Mesendoderm (in vitro differentiated cells): Measurements from ENCODE around the gene FBXL4.

Source experiments
- DNase-seq: peaks from one replicate; pipeline ENCODE4 v3.0.0; 2013
- H2AK5ac ChIP-seq: 2 replicates; pipeline ENCODE4 v1.6.1; 2013; ENCODE audit warnings: low read length, inconsistent platforms
- H2BK120ac ChIP-seq: 2 replicates; pipeline ENCODE4 v1.6.1; 2013; ENCODE audit warnings: low read depth, mild to moderate bottlenecking, low read length, moderate library complexity, mixed read lengths
- H2BK15ac ChIP-seq: replicated peaks from 2 replicates; pipeline ENCODE4 v1.6.1; 2013; ENCODE audit warnings: low read depth, mild to moderate bottlenecking, moderate library complexity
- H2BK5ac ChIP-seq: 2 replicates; pipeline ENCODE4 v1.6.1; 2013; ENCODE audit warnings: low read length, inconsistent platforms
- H3K18ac ChIP-seq: 2 replicates; pipeline ENCODE4 v1.6.1; 2013; ENCODE audit warnings: mild to moderate bottlenecking, low read length, mixed read lengths
- H3K23ac ChIP-seq: one replicate; pipeline ENCODE4 v1.6.1; 2013; ENCODE audit warnings: low read length
- H3K27ac ChIP-seq: 2 replicates; pipeline ENCODE4 v1.5.1; 2013; ENCODE audit warnings: low read depth, mild to moderate bottlenecking, inconsistent platforms, low read length, moderate library complexity
- H3K27me3 ChIP-seq: 2 replicates; pipeline ENCODE4 v1.6.1; 2013; ENCODE audit warnings: low read length, control low read depth, mild to moderate bottlenecking, inconsistent platforms; ENCODE audit not compliant: insufficient read depth, poor library complexity
- H3K36me3 ChIP-seq: 2 replicates; pipeline ENCODE4 v1.6.1; 2013; ENCODE audit warnings: low read length, inconsistent platforms; ENCODE audit not compliant: control insufficient read depth, insufficient read depth
- H3K4ac ChIP-seq: one replicate; pipeline ENCODE4 v1.6.1; 2013; ENCODE audit warnings: low read depth, mild to moderate bottlenecking, low read length, moderate library complexity
- H3K4me1 ChIP-seq: 2 replicates; pipeline ENCODE4 v1.6.1; 2013; ENCODE audit warnings: low read depth, low read length, inconsistent platforms; ENCODE audit not compliant: control insufficient read depth
- H3K4me2 ChIP-seq: 2 replicates; pipeline ENCODE4 v1.6.1; 2013; ENCODE audit warnings: low read length
- H3K4me3 ChIP-seq: 2 replicates; pipeline ENCODE4 v1.5.1; 2013; ENCODE audit warnings: mild to moderate bottlenecking, low read length
- H3K56ac ChIP-seq: one replicate; pipeline ENCODE4 v1.6.1; 2013; ENCODE audit warnings: low read length
- H3K79me1 ChIP-seq: 2 replicates; pipeline ENCODE4 v1.6.1; 2013; ENCODE audit warnings: low read length, inconsistent platforms
- H3K79me2 ChIP-seq: 2 replicates; pipeline ENCODE4 v1.6.1; 2013; ENCODE audit warnings: mild to moderate bottlenecking, low read length; ENCODE audit not compliant: control insufficient read depth, insufficient read depth
- H3K9ac ChIP-seq: 2 replicates; pipeline ENCODE4 v1.6.1; 2013; ENCODE audit warnings: low read length, inconsistent platforms
- H4K5ac ChIP-seq: one replicate; pipeline ENCODE4 v1.6.1; 2013; ENCODE audit warnings: low read length
- H4K8ac ChIP-seq: one replicate; pipeline ENCODE4 v1.6.1; 2013; ENCODE audit warnings: low read depth, mild to moderate bottlenecking, control low read depth, low read length, moderate library complexity
- WGBS: extraction: QIAGEN DNeasy Blood & Tissue Kit; methylation state at CpG from one replicate; pipeline ENCODE4 v1.1.7; 2013; ENCODE audit warnings: low lambda C conversion rate, missing lambda C conversion rate; ENCODE audit not compliant: insufficient coverage; ENCODE audit errors: extremely low coverage; 5-methylcytosine and 5-hydroxymethylcytosine counted together

FBXL4 gene

GRCh38 chr6:98836025-98836961 is 111.5 kb downstream of the FBXL4 start:
- Histone ChIP-seq H4K5ac (no peak overlapping the region), H3K27ac (no peak overlapping the region), H3K23ac (no peak overlapping the region), H3K9ac (no peak overlapping the region), H3K4ac (no peak overlapping the region), H3K4me2 (peak overlapping the region; percentile 83), H3K27me3 (peaks cover 51% of the 10 kb centered on the region), H3K4me3 (no peak overlapping the region), H2BK5ac (no peak overlapping the region), H4K8ac (no peak overlapping the region), H2AK5ac (no peak overlapping the region), H2BK120ac (no peak overlapping the region), H3K79me2 (no peaks in the 10 kb centered on the region), H3K18ac (no peak overlapping the region), H3K79me1 (no peaks in the 10 kb centered on the region), H3K4me1 (peaks cover 2% of the 10 kb centered on the region), H2BK15ac (no peak overlapping the region), H3K56ac (no peak overlapping the region), H3K36me3 (no peaks in the 10 kb centered on the region)
- DNase-seq = peak; percentile 56
- WGBS = no CpG with 5 or more reads among the region's 23 CpGs

- H3K18ac ChIP-seq = no peak overlapping the region
- no peaks in the 10 kb centered on the region for H3K79me2 ChIP-seq
- H3K4me2 ChIP-seq = peak overlapping the region; percentile 83
- no peaks in the 10 kb centered on the region for H3K36me3 ChIP-seq
- H2AK5ac ChIP-seq = no peak overlapping the region
- no peak overlapping the region for H3K4me3 ChIP-seq
- H4K8ac ChIP-seq = no peak overlapping the region
- H2BK5ac ChIP-seq = no peak overlapping the region
- H3K4ac ChIP-seq = no peak overlapping the region
- H3K9ac ChIP-seq = no peak overlapping the region
- H3K4me1 ChIP-seq = peaks cover 2% of the 10 kb centered on the region
- H3K27me3 ChIP-seq = peaks cover 56% of the 10 kb centered on the region
- H3K27ac ChIP-seq = no peak overlapping the region
- WGBS = no CpG with 5 or more reads among the region's 76 CpGs
- no peak overlapping the region for H4K5ac ChIP-seq
- H3K56ac ChIP-seq = peak overlapping the region; percentile 9
- no peaks in the 10 kb centered on the region for H3K79me1 ChIP-seq
- H2BK15ac ChIP-seq = no peak overlapping the region
- DNase-seq = peak; percentile 48
- no peak overlapping the region for H2BK120ac ChIP-seq
- H3K23ac ChIP-seq = peak overlapping the region; percentile 66
Measured at GRCh38 chr6:98835149-98836024, 112.4 kb downstream of the FBXL4 start.

- H3K4me1 ChIP-seq = peaks cover 2% of the 10 kb centered on the region
- no peaks in the 10 kb centered on the region for H3K79me2 ChIP-seq
- no peak within 1 kb of the TSS for H3K27ac ChIP-seq
- peak within 1 kb of the TSS; percentile 38 for H3K9ac ChIP-seq
- peak within 1 kb of the TSS; percentile 46 for H3K4me3 ChIP-seq
- DNase-seq = peak; percentile 98
- H4K5ac ChIP-seq = no peak within 1 kb of the TSS
- no peak within 1 kb of the TSS for H3K4ac ChIP-seq
- H2BK120ac ChIP-seq = no peak within 1 kb of the TSS
- no peak within 1 kb of the TSS for H2AK5ac ChIP-seq
- peak within 1 kb of the TSS; percentile 84 for H3K4me2 ChIP-seq
- peak within 1 kb of the TSS; percentile 34 for H3K56ac ChIP-seq
- H3K23ac ChIP-seq = peak within 1 kb of the TSS; percentile 66
- no peak within 1 kb of the TSS for H2BK5ac ChIP-seq
- no CpG with 5 or more reads among the region's 83 CpGs for WGBS
- H3K79me1 ChIP-seq = no peaks in the 10 kb centered on the region
- H3K18ac ChIP-seq = no peak within 1 kb of the TSS
- H3K27me3 ChIP-seq = peaks cover 56% of the 10 kb centered on the region
- H4K8ac ChIP-seq = no peak within 1 kb of the TSS
- no peaks in the 10 kb centered on the region for H3K36me3 ChIP-seq
- no peak within 1 kb of the TSS for H2BK15ac ChIP-seq
Measured at GRCh38 chr6:98834060-98835031, 113.4 kb downstream of the FBXL4 start, which contains the start of gene POU3F2. POU3F2 (plus strand) TSS chr6:98834574; CDS start chr6:98834874, 300 bp downstream.

- no peaks in the 10 kb centered on the region for H3K79me1 ChIP-seq
- H2AK5ac ChIP-seq = no peak overlapping the region
- H3K23ac ChIP-seq = no peak overlapping the region
- H3K27me3 ChIP-seq = peaks cover 60% of the 10 kb centered on the region
- no peak overlapping the region for H4K5ac ChIP-seq
- H3K4ac ChIP-seq = no peak overlapping the region
- no peak overlapping the region for H3K56ac ChIP-seq
- DNase-seq = peak; percentile 68
- peak overlapping the region; percentile 20 for H3K4me3 ChIP-seq
- H3K36me3 ChIP-seq = no peaks in the 10 kb centered on the region
- peak overlapping the region; percentile 80 for H3K4me2 ChIP-seq
- H4K8ac ChIP-seq = no peak overlapping the region
- no peak overlapping the region for H2BK15ac ChIP-seq
- H3K79me2 ChIP-seq = no peaks in the 10 kb centered on the region
- peaks cover 2% of the 10 kb centered on the region for H3K4me1 ChIP-seq
- no peak overlapping the region for H3K9ac ChIP-seq
- H2BK120ac ChIP-seq = no peak overlapping the region
- no CpG with 5 or more reads among the region's 42 CpGs for WGBS
- H3K27ac ChIP-seq = no peak overlapping the region
- H2BK5ac ChIP-seq = no peak overlapping the region
- no peak overlapping the region for H3K18ac ChIP-seq
Measured at GRCh38 chr6:98833307-98834059, 114.3 kb downstream of the FBXL4 start.

- Histone ChIP-seq H3K27ac (no peak overlapping the region), H2BK15ac (no peak overlapping the region)
Measured at GRCh38 chr6:98833057-98833306, 114.8 kb downstream of the FBXL4 start.

More at GRCh38 chr6:98833057-98833306, 114.8 kb downstream of the FBXL4 start:
- Histone ChIP-seq H3K4me1 (peaks cover 2% of the 10 kb centered on the region), H3K27me3 (peaks cover 63% of the 10 kb centered on the region), H3K79me1 (no peaks in the 10 kb centered on the region), H2BK120ac (no peak overlapping the region), H3K79me2 (no peaks in the 10 kb centered on the region), H3K18ac (no peak overlapping the region), H3K4ac (no peak overlapping the region), H2BK5ac (no peak overlapping the region), H3K9ac (no peak overlapping the region), H2AK5ac (no peak overlapping the region), H3K56ac (peak overlapping the region; percentile 7), H4K8ac (no peak overlapping the region), H3K23ac (no peak overlapping the region), H3K36me3 (no peaks in the 10 kb centered on the region), H3K4me3 (no peak overlapping the region), H3K4me2 (peak overlapping the region; percentile 31), H4K5ac (no peak overlapping the region)
- DNase-seq = no peak
- WGBS = no CpG with 5 or more reads among the region's 26 CpGs
